Fibroblast of lung (primary cell): ENCODE data around the gene NUDT6. TPM values are rescaled to one million over a fixed set of nuclear protein-coding genes. Genes with fewer than 3 reads are reported as not detected.

Source experiments
- DNase-seq, 2 donors: peaks; one replicate each; pipeline versions ENCODE4 v3.0.0 to v3.0.0-alpha.2; 2010; ENCODE audit warnings: low read depth in 2 of 2
- H2AFZ ChIP-seq: 2 replicates; pipeline ENCODE4 v1.5.1; 2012; ENCODE audit warnings: low read length, control low read depth, inconsistent platforms
- H3K27ac ChIP-seq: 2 replicates; pipeline ENCODE4 v1.5.1; 2011; ENCODE audit warnings: low read length, control low read depth; ENCODE audit not compliant: insufficient read depth
- H3K27me3 ChIP-seq: 2 replicates; pipeline ENCODE4 v1.5.1; 2011; ENCODE audit warnings: mild to moderate bottlenecking, low read length; ENCODE audit not compliant: control insufficient read depth, insufficient read depth
- H3K36me3 ChIP-seq: 2 replicates; pipeline ENCODE4 v1.5.1; 2011; ENCODE audit warnings: low read length; ENCODE audit not compliant: control insufficient read depth, insufficient read depth
- H3K4me1 ChIP-seq: 2 replicates; pipeline ENCODE4 v1.5.1; 2011; ENCODE audit warnings: low read length; ENCODE audit not compliant: control insufficient read depth, insufficient read depth; ENCODE audit errors: extremely low read depth
- H3K4me2 ChIP-seq: 2 replicates; pipeline ENCODE4 v1.5.1; 2011; ENCODE audit warnings: low read length, control low read depth; ENCODE audit not compliant: insufficient read depth; ENCODE audit errors: extremely low read depth
- H3K4me3 ChIP-seq, 4 experiments: fragments of 200-600 bp in 1 of 4; sonication (generic) in 1 of 4; replicated peaks in 1 of 4; 2 replicates each; pipeline ENCODE4 v1.5.1; 2011 to 2016; ENCODE audit warnings: low read length in 4 of 4, low read depth in 3 of 4, mild to moderate bottlenecking in 3 of 4, control low read depth in 2 of 4, inconsistent platforms in 1 of 4, mixed read lengths in 1 of 4; ENCODE audit not compliant: insufficient read depth in 1 of 4; ENCODE audit errors: control extremely low read depth in 1 of 4
- H3K79me2 ChIP-seq: 2 replicates; pipeline ENCODE4 v1.5.1; 2012; ENCODE audit warnings: mild to moderate bottlenecking, low read length, inconsistent platforms; ENCODE audit not compliant: control insufficient read depth, insufficient read depth
- H3K9ac ChIP-seq: 2 replicates; pipeline ENCODE4 v1.5.1; 2011; ENCODE audit warnings: mild to moderate bottlenecking, low read length, control low read depth; ENCODE audit not compliant: insufficient read depth
- H3K9me3 ChIP-seq: 2 replicates; pipeline ENCODE4 v1.5.1; 2012; ENCODE audit warnings: low read depth, low read length; ENCODE audit not compliant: control insufficient read depth, insufficient read depth
- H4K20me1 ChIP-seq: 2 replicates; pipeline ENCODE4 v1.5.1; 2011; ENCODE audit warnings: low read length; ENCODE audit not compliant: control insufficient read depth, insufficient read depth; ENCODE audit errors: extremely low read depth
- EZH2 ChIP-seq: IDR thresholded peaks from 2 replicates; pipeline ENCODE4 v1.5.1; 2012; ENCODE audit warnings: low read length, control low read depth, mild to moderate bottlenecking; ENCODE audit errors: missing control alignments
- polyA plus RNA-seq, 2 donors: library from polyadenylated mRNA; depleted of rRNA in 1 of 2; stranded (reverse) in 1 of 2; unstranded in 1 of 2; fragments of >200 nt; gene quantifications; 2 replicates each; pipeline ENCODE4 v1.2.1, GENCODE V29; 2011 to 2012; ENCODE audit warnings: missing spikeins in 1 of 2
- total RNA-seq: library from RNA; depleted of rRNA; stranded (reverse); fragments of >200 nt; gene quantifications from 2 replicates; pipeline ENCODE4 v1.2.1, GENCODE V29; 2014
- TF ChIP-seq, protein P1 (sequence below), 2 donors: IDR thresholded peaks in 1 of 2; conservative IDR thresholded peaks in 1 of 2; 1 replicate in 1 of 2; 2 replicates in 1 of 2; pipeline ENCODE4 v1.5.1; 2011 to 2012; ENCODE audit warnings: low read length in 2 of 2, control low read depth in 1 of 2, inconsistent platforms in 1 of 2, low read depth in 1 of 2, mild to moderate bottlenecking in 1 of 2

NUDT6 gene
- total and polyA plus RNA-seq, 2 donors (not counting 1 experiment from before 2014, with no cell fraction given): 5.0 to 8.6 TPM

GRCh38 chr4:122911588-122911987, 10.8 kb downstream of the NUDT6 start:
- Histone ChIP-seq H3K27me3 (no peaks in the 10 kb centered on the region), H2AFZ (no peak overlapping the region), H3K79me2 (no peaks in the 10 kb centered on the region), H3K4me2 (no peak overlapping the region), H3K4me1 (peaks cover 5% of the 10 kb centered on the region), H3K9ac (no peak overlapping the region), H3K27ac (no peak overlapping the region), H3K36me3 (no peaks in the 10 kb centered on the region), H4K20me1 (no peaks in the 10 kb centered on the region), H3K9me3 (no peaks in the 10 kb centered on the region), H3K4me3 (no peak overlapping the region)
- peak in 1 of 2 donors; percentile 39 for DNase-seq
- no peak for TF ChIP-seq EZH2
- TF ChIP-seq, protein P1, sequence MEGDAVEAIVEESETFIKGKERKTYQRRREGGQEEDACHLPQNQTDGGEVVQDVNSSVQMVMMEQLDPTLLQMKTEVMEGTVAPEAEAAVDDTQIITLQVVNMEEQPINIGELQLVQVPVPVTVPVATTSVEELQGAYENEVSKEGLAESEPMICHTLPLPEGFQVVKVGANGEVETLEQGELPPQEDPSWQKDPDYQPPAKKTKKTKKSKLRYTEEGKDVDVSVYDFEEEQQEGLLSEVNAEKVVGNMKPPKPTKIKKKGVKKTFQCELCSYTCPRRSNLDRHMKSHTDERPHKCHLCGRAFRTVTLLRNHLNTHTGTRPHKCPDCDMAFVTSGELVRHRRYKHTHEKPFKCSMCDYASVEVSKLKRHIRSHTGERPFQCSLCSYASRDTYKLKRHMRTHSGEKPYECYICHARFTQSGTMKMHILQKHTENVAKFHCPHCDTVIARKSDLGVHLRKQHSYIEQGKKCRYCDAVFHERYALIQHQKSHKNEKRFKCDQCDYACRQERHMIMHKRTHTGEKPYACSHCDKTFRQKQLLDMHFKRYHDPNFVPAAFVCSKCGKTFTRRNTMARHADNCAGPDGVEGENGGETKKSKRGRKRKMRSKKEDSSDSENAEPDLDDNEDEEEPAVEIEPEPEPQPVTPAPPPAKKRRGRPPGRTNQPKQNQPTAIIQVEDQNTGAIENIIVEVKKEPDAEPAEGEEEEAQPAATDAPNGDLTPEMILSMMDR (conservative IDR thresholded peaks at IDR 0.05 in 1 of 2, IDR thresholded peaks at IDR 0.05 in 1 of 2; ENCODE audit: low read depth in 1 of 2, low read length in 2 of 2): no peak

GRCh38 chr4:122909683-122910082, 12.7 kb downstream of the NUDT6 start:
- no peak for TF ChIP-seq EZH2
- TF ChIP-seq, protein P1 (conservative IDR thresholded peaks at IDR 0.05 in 1 of 2, IDR thresholded peaks at IDR 0.05 in 1 of 2; ENCODE audit: low read depth in 1 of 2, low read length in 2 of 2): no peak
- no peak for DNase-seq

GRCh38 chr4:122908223-122908622, 14.2 kb downstream of the NUDT6 start:
- no peaks in the 10 kb centered on the region for H3K36me3 ChIP-seq
- H3K4me3 ChIP-seq: no peak overlapping the region
- H3K9me3 ChIP-seq: no peaks in the 10 kb centered on the region
- H3K27ac ChIP-seq: no peak overlapping the region
- no peaks in the 10 kb centered on the region for H3K79me2 ChIP-seq
- H3K27me3 ChIP-seq: no peaks in the 10 kb centered on the region
- no peak overlapping the region for H2AFZ ChIP-seq
- H4K20me1 ChIP-seq: no peaks in the 10 kb centered on the region
- H3K9ac ChIP-seq: no peak overlapping the region
- TF ChIP-seq, protein P1 (conservative IDR thresholded peaks at IDR 0.05 in 1 of 2, IDR thresholded peaks at IDR 0.05 in 1 of 2; ENCODE audit: low read depth in 1 of 2, low read length in 2 of 2): no peak
- TF ChIP-seq EZH2: no peak
- peaks cover 2% of the 10 kb centered on the region for H3K4me1 ChIP-seq
- H3K4me2 ChIP-seq: no peak overlapping the region
- no peak for DNase-seq

More at GRCh38 chr4:122909683-122910082, 12.7 kb downstream of the NUDT6 start:
- Histone ChIP-seq H3K4me3 (no peak overlapping the region), H3K36me3 (no peaks in the 10 kb centered on the region), H3K79me2 (no peaks in the 10 kb centered on the region), H3K4me1 (peaks cover 3% of the 10 kb centered on the region), H3K9ac (no peak overlapping the region), H3K4me2 (no peak overlapping the region), H2AFZ (no peak overlapping the region), H4K20me1 (no peaks in the 10 kb centered on the region), H3K27ac (no peak overlapping the region), H3K9me3 (no peaks in the 10 kb centered on the region), H3K27me3 (no peaks in the 10 kb centered on the region)
